MCF 10A (cell line): ENCODE data around the gene NDUFAF7. TPM values are rescaled to one million over a fixed set of nuclear protein-coding genes. Genes with fewer than 3 reads are reported as not detected.

ENCODE experiments used
- BruUV-seq: library from RNA; stranded (reverse); fragments of 400-500 nt; replicated peaks from 2 replicates; lab custom pipeline; 2021; lab: Mats Ljungman, UMichigan
- CTCF ChIA-PET: fragments of 300-600 bp; sonication (Branson Sonifier 250); formaldehyde crosslinking; extraction: SDS; loops from one replicate; lab custom pipeline; 2021; ENCODE audit warnings: antibody characterized with exemption, inconsistent platforms; lab: Yijun Ruan, JAX
- POLR2A ChIA-PET: fragments of 300-600, 350-650 bp; sonication (Branson Sonifier 250); formaldehyde crosslinking; extraction: SDS; loops from one replicate; lab custom pipeline; 2020; ENCODE audit warnings: antibody characterized with exemption, inconsistent platforms; lab: Yijun Ruan, JAX
- DNase-seq: peaks from one replicate; pipeline ENCODE4 v3.0.0-alpha.2; 2018; ENCODE audit not compliant: unreplicated experiment
- H3K27ac Mint-ChIP-seq: one replicate; pipeline ENCODE4 v1.8.0; 2022; ENCODE audit warnings: mild to moderate bottlenecking, low read depth, mixed read lengths; ENCODE audit not compliant: unreplicated experiment
- H3K27me3 Mint-ChIP-seq: one replicate; pipeline ENCODE4 v1.8.0; 2022; ENCODE audit warnings: mixed read lengths; ENCODE audit not compliant: insufficient read depth, unreplicated experiment
- H3K36me3 Mint-ChIP-seq: one replicate; pipeline ENCODE4 v1.8.0; 2022; ENCODE audit warnings: mild to moderate bottlenecking, moderate library complexity, mixed read lengths; ENCODE audit not compliant: insufficient read depth, unreplicated experiment
- H3K4me1 Mint-ChIP-seq: one replicate; pipeline ENCODE4 v1.8.0; 2022; ENCODE audit warnings: mixed read lengths; ENCODE audit not compliant: insufficient read depth, unreplicated experiment
- H3K4me3 Mint-ChIP-seq: one replicate; pipeline ENCODE4 v1.8.0; 2022; ENCODE audit warnings: mild to moderate bottlenecking, moderate library complexity, mixed read lengths; ENCODE audit not compliant: unreplicated experiment
- H3K9me3 Mint-ChIP-seq: one replicate; pipeline ENCODE4 v1.8.0; 2022; ENCODE audit warnings: mixed read lengths; ENCODE audit not compliant: unreplicated experiment
- intact Hi-C: fragments of 100-400 bp; cut with micrococcal nuclease; formaldehyde crosslinking; loops from 2 replicates; pipeline ENCODE4 v1.14.1; 2022
- total RNA-seq: library from RNA; stranded (reverse); gene quantifications from 2 replicates; pipeline ENCODE4 v1.2.3, GENCODE V29; 2022
- TF ChIP-seq, protein P1 (sequence below): fragments of 200-600 bp; IDR thresholded peaks from one replicate; pipeline ENCODE4 v1.8.0; 2022; ENCODE audit warnings: antibody characterized with exemption, mild to moderate bottlenecking; ENCODE audit not compliant: unreplicated experiment

The NDUFAF7 gene
- total RNA-seq, 1 experiment from 2014 or later = 16.1 TPM

- TF ChIP-seq, protein P1, sequence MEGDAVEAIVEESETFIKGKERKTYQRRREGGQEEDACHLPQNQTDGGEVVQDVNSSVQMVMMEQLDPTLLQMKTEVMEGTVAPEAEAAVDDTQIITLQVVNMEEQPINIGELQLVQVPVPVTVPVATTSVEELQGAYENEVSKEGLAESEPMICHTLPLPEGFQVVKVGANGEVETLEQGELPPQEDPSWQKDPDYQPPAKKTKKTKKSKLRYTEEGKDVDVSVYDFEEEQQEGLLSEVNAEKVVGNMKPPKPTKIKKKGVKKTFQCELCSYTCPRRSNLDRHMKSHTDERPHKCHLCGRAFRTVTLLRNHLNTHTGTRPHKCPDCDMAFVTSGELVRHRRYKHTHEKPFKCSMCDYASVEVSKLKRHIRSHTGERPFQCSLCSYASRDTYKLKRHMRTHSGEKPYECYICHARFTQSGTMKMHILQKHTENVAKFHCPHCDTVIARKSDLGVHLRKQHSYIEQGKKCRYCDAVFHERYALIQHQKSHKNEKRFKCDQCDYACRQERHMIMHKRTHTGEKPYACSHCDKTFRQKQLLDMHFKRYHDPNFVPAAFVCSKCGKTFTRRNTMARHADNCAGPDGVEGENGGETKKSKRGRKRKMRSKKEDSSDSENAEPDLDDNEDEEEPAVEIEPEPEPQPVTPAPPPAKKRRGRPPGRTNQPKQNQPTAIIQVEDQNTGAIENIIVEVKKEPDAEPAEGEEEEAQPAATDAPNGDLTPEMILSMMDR = no peak
- ChIA-PET POLR2A (interaction anchor here (1.3 to 1.8 kb wide), 3 partner anchors 10 to 19 kb away, joined by 4 to 7 read pairs (median 5); partner anchors contain the start of genes CEBPZ and NDUFAF7), CTCF (interaction anchor here (0.6 to 1.1 kb wide), 2 partner anchors 56 to 581 kb away, joined by 3 to 4 read pairs; no protein-coding TSS in a partner anchor)
- Mint-ChIP-seq H3K27me3 (no peaks in the 10 kb centered on the region), H3K27ac (peak overlapping the region; percentile 49), H3K4me1 (no peaks in the 10 kb centered on the region), H3K36me3 (peaks cover 72% of the 10 kb centered on the region), H3K9me3 (no peaks in the 10 kb centered on the region), H3K4me3 (no peak overlapping the region)
- intact Hi-C loops = no loop called here
- BruUV-seq = TSS peak; percentile 22
- no peak for DNase-seq
Observed at GRCh38 chr2:37250869-37251740, 19.6 kb downstream of the NDUFAF7 start.

GRCh38 chr2:37262522-37262921, 31.1 kb downstream of the NDUFAF7 start:
- POLR2A ChIA-PET = interaction anchor here (1.4 kb wide), 1 partner anchor 12 kb away, joined by 7 read pairs; no protein-coding TSS in a partner anchor
- TF ChIP-seq, protein P1 = no peak
- H3K27ac Mint-ChIP-seq = peak overlapping the region; percentile 12

DNA sequence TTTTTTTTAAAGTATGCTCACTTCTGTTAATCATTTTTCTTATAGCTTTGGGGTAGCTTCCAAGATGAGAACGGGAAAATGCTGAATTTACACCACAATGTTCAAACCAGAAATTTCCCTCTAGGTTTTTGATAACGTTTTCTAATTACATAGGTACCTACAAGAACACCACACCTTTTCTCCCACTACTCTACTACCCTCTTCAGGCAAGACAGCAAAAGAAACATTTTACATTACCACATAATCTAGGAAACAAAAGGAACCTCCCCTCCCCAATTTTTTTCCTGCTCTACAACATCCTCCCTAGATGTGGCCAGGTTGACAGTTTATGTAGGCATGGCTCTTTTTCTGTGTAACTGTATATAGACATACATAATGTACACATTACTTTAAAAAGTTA, 32.4 kb downstream of the NDUFAF7 start:
- intact Hi-C loops = no loop called here
- no peaks in the 10 kb centered on the region for H3K4me1 Mint-ChIP-seq
- no peaks in the 10 kb centered on the region for H3K9me3 Mint-ChIP-seq
- no TSS peak for BruUV-seq
- ChIA-PET CTCF (interaction anchor here (0.9 kb wide), 1 partner anchor 46 kb away, joined by 3 read pairs; no protein-coding TSS in a partner anchor), POLR2A (interaction anchor here (0.6 to 1.4 kb wide), 2 partner anchors 13 to 198 kb away, joined by 3 to 7 read pairs; no protein-coding TSS in a partner anchor)
- peaks cover 59% of the 10 kb centered on the region for H3K36me3 Mint-ChIP-seq
- DNase-seq = no peak
- H3K4me3 Mint-ChIP-seq = no peak overlapping the region
- TF ChIP-seq, protein P1 = no peak
- H3K27me3 Mint-ChIP-seq = no peaks in the 10 kb centered on the region
- no peak overlapping the region for H3K27ac Mint-ChIP-seq

More at GRCh38 chr2:37262522-37262921, 31.1 kb downstream of the NDUFAF7 start:
- intact Hi-C loops = no loop called here
- Mint-ChIP-seq H3K27me3 (no peaks in the 10 kb centered on the region), H3K4me3 (no peak overlapping the region), H3K4me1 (no peaks in the 10 kb centered on the region), H3K9me3 (no peaks in the 10 kb centered on the region), H3K36me3 (peaks cover 67% of the 10 kb centered on the region)
- no TSS peak for BruUV-seq
- CTCF ChIA-PET = interaction anchor here (0.6 kb wide), 1 partner anchor 42 kb away, joined by 4 read pairs; no protein-coding TSS in a partner anchor
- DNase-seq = no peak

GRCh38 chr2:37267685-37268084, 36.2 kb downstream of the NDUFAF7 start:
- no TSS peak for BruUV-seq
- Mint-ChIP-seq H3K36me3 (peaks cover 63% of the 10 kb centered on the region), H3K27ac (no peak overlapping the region), H3K27me3 (no peaks in the 10 kb centered on the region), H3K4me3 (no peak overlapping the region), H3K9me3 (no peaks in the 10 kb centered on the region), H3K4me1 (no peaks in the 10 kb centered on the region)
- intact Hi-C loops = no loop called here
- ChIA-PET POLR2A (no interaction called here), CTCF (interaction anchor here (0.8 kb wide), 1 partner anchor 15 kb away, joined by 4 read pairs; no protein-coding TSS in a partner anchor)
- TF ChIP-seq, protein P1 = no peak
- no peak for DNase-seq
